Hepatocyte (in vitro differentiated cells): Measurements from ENCODE around the gene USP54. TPM values are rescaled to one million over a fixed set of nuclear protein-coding genes. Genes with fewer than 3 reads are reported as not detected.

Experiments
- DNase-seq: peaks from one replicate; pipeline ENCODE4 v3.0.0-alpha.2; 2016; ENCODE audit warnings: low spot score
- H2AFZ ChIP-seq: fragments of 200-600 bp; sonication (generic); 2 replicates; pipeline ENCODE4 v1.6.0; 2016; ENCODE audit warnings: antibody characterized with exemption, mild to moderate bottlenecking
- H3K27ac ChIP-seq: fragments of 200-600 bp; sonication (generic); 2 replicates; pipeline ENCODE4 v1.5.1; 2016; ENCODE audit warnings: mild to moderate bottlenecking
- H3K27me3 ChIP-seq: fragments of 200-600 bp; sonication (generic); 2 replicates; pipeline ENCODE4 v1.6.1; 2016
- H3K36me3 ChIP-seq: fragments of 200-600 bp; sonication (generic); replicated peaks from 2 replicates; pipeline ENCODE4 v1.5.1; 2016; ENCODE audit warnings: low read depth; ENCODE audit not compliant: insufficient read depth
- H3K4me1 ChIP-seq: fragments of 200-600 bp; sonication (generic); 2 replicates; pipeline ENCODE4 v1.5.1; 2016; ENCODE audit warnings: mild to moderate bottlenecking, moderate library complexity; ENCODE audit not compliant: insufficient read depth
- H3K4me2 ChIP-seq: fragments of 200-600 bp; sonication (generic); 2 replicates; pipeline ENCODE4 v1.6.0; 2016
- H3K4me3 ChIP-seq: fragments of 200-600 bp; sonication (generic); 2 replicates; pipeline ENCODE4 v1.5.1; 2016; ENCODE audit warnings: mild to moderate bottlenecking
- H3K79me2 ChIP-seq: fragments of 200-600 bp; sonication (generic); 2 replicates; pipeline ENCODE4 v1.6.0; 2017; ENCODE audit warnings: mild to moderate bottlenecking
- H3K9me2 ChIP-seq: fragments of 200-600 bp; sonication (generic); replicated peaks from 2 replicates; pipeline ENCODE4 v1.6.0; 2017; ENCODE audit warnings: mild to moderate bottlenecking; ENCODE audit not compliant: insufficient read depth
- H3K9me3 ChIP-seq: fragments of 200-600 bp; sonication (generic); 2 replicates; pipeline ENCODE4 v1.5.1; 2016; ENCODE audit warnings: low read depth, mild to moderate bottlenecking
- H4K20me1 ChIP-seq: fragments of 200-600 bp; sonication (generic); 2 replicates; pipeline ENCODE4 v1.6.0; 2016; ENCODE audit warnings: mild to moderate bottlenecking; ENCODE audit not compliant: insufficient read depth, poor library complexity, severe bottlenecking
- EZH2 ChIP-seq: fragments of 200-600 bp; sonication (generic); IDR thresholded peaks from 2 replicates; pipeline ENCODE4 v1.6.1; 2016; ENCODE audit warnings: antibody characterized with exemption, mild to moderate bottlenecking, borderline replicate concordance
- EZH2phosphoT487 ChIP-seq: fragments of 200-600 bp; sonication (generic); IDR thresholded peaks from one replicate; pipeline ENCODE4 v1.6.1; 2018; ENCODE audit warnings: antibody characterized with exemption, mild to moderate bottlenecking, low read depth, moderate library complexity; ENCODE audit not compliant: unreplicated experiment, severe bottlenecking
- WGBS: methylation state at CpG from one replicate; pipeline ENCODE4 v1.1.6; 2016; ENCODE audit warnings: low lambda C conversion rate; ENCODE audit errors: missing lambda C conversion rate; 5-methylcytosine and 5-hydroxymethylcytosine counted together
- polyA plus RNA-seq: library from polyadenylated mRNA; unstranded; fragments of >200 nt; fragmentation: Nextera tagmentation; extraction: Ambion mirVana; gene quantifications from 2 replicates; pipeline ENCODE4 v1.2.1, GENCODE V29; 2016
- total RNA-seq: library from RNA; depleted of rRNA; stranded (reverse); fragments of >200 nt; gene quantifications from 2 replicates; pipeline ENCODE4 v1.2.3, GENCODE V29; 2014
- TF ChIP-seq, protein P1 (sequence below): fragments of 200-600 bp; sonication (generic); IDR thresholded peaks from 2 replicates; pipeline ENCODE4 v1.5.1; 2016; ENCODE audit warnings: antibody characterized with exemption, mild to moderate bottlenecking; ENCODE audit not compliant: poor library complexity

The USP54 gene
- total and polyA plus RNA-seq, 2 experiments from 2014 or later = 13.2 to 61.6 TPM

DNA sequence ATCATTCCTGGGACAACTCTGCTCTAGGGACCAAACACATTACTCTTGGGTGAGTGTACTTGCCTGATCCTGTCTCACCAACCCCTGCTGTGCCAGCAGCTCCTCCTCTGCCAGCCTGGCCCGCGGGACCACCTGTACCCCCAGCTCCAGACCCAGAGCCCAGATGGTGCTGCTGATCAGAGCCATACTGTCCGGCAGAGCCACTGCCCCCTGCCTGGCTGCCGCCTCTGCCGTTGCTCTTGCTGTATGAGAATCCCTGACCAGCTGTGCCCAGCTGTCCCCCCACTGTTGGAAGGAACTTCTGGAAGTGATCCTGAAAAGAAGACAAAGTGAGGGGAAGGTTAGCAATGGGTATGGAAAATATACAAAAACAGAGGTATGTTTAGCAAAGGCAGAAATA is 43.3 kb upstream of the USP54 start:
- H3K9me3 ChIP-seq = no peaks in the 10 kb centered on the region
- DNase-seq = no peak
- no peaks in the 10 kb centered on the region for H3K27me3 ChIP-seq
- H3K79me2 ChIP-seq = no peaks in the 10 kb centered on the region
- no peaks in the 10 kb centered on the region for H4K20me1 ChIP-seq
- TF ChIP-seq EZH2phosphoT487 (no peak), EZH2 (no peak)
- TF ChIP-seq, protein P1, sequence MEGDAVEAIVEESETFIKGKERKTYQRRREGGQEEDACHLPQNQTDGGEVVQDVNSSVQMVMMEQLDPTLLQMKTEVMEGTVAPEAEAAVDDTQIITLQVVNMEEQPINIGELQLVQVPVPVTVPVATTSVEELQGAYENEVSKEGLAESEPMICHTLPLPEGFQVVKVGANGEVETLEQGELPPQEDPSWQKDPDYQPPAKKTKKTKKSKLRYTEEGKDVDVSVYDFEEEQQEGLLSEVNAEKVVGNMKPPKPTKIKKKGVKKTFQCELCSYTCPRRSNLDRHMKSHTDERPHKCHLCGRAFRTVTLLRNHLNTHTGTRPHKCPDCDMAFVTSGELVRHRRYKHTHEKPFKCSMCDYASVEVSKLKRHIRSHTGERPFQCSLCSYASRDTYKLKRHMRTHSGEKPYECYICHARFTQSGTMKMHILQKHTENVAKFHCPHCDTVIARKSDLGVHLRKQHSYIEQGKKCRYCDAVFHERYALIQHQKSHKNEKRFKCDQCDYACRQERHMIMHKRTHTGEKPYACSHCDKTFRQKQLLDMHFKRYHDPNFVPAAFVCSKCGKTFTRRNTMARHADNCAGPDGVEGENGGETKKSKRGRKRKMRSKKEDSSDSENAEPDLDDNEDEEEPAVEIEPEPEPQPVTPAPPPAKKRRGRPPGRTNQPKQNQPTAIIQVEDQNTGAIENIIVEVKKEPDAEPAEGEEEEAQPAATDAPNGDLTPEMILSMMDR = no peak
- no peak overlapping the region for H3K4me3 ChIP-seq
- no peak overlapping the region for H2AFZ ChIP-seq
- H3K9me2 ChIP-seq = no peaks in the 10 kb centered on the region
- WGBS = 83% methylated on average over 5 of the region's 5 CpGs
- no peaks in the 10 kb centered on the region for H3K4me1 ChIP-seq
- no peak overlapping the region for H3K4me2 ChIP-seq
- H3K27ac ChIP-seq = no peak overlapping the region
- no peaks in the 10 kb centered on the region for H3K36me3 ChIP-seq

DNA sequence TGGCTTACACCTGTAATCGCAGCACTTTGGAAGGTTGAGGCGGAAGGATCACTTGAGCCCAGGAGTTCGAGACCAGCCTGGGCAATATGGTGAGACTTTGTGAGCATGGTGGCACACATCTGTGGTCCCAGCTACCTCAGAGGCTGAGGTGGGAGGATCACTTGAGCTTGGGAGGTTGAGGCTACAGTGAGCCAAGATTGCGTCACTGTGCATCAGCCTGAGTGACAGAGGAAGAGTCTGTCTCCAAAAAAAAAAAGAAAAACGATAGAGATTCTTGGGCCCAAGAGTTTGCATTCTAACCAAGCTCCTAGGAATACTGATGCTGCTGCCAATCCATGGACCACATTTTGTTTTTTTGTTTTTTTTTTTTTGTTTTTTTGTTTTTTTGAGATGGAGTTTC is 38.0 kb upstream of the USP54 start:
- H3K27me3 ChIP-seq = no peaks in the 10 kb centered on the region
- no peak overlapping the region for H3K4me2 ChIP-seq
- H3K36me3 ChIP-seq = no peaks in the 10 kb centered on the region
- WGBS = 97% methylated on average over 5 of the region's 5 CpGs
- peaks cover 18% of the 10 kb centered on the region for H3K79me2 ChIP-seq
- peaks cover 3% of the 10 kb centered on the region for H3K4me1 ChIP-seq
- no peaks in the 10 kb centered on the region for H3K9me2 ChIP-seq
- TF ChIP-seq, protein P1 = no peak
- no peak for TF ChIP-seq EZH2phosphoT487
- TF ChIP-seq EZH2 = no peak
- no peak overlapping the region for H3K4me3 ChIP-seq
- H3K27ac ChIP-seq = no peak overlapping the region
- no peak overlapping the region for H2AFZ ChIP-seq
- no peaks in the 10 kb centered on the region for H3K9me3 ChIP-seq
- H4K20me1 ChIP-seq = no peaks in the 10 kb centered on the region
- DNase-seq = no peak

DNA sequence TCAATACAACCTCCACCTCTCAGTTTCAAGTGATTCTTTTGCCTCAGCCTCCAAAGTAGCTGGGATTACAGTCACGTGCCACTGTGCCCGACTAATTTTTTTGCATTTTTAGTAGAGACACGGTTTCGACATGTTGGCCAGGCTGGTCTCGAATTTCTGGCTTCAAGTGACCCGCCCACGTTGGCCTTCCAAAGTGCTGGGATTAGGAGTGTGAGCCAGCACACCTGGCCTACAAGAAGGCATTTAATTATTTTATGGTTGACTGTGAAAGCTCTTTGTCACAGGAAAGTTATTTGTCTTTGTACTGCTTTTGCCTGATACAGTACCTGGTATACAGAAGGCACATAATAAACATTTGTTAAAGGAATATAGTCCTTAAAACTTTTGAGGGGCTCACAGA is 37.3 kb upstream of the USP54 start:
- no peaks in the 10 kb centered on the region for H4K20me1 ChIP-seq
- H3K36me3 ChIP-seq = no peaks in the 10 kb centered on the region
- no peak overlapping the region for H3K27ac ChIP-seq
- H3K4me3 ChIP-seq = no peak overlapping the region
- H3K9me2 ChIP-seq = no peaks in the 10 kb centered on the region
- DNase-seq = no peak
- H3K9me3 ChIP-seq = no peaks in the 10 kb centered on the region
- TF ChIP-seq EZH2phosphoT487 (no peak), EZH2 (no peak)
- TF ChIP-seq, protein P1 = no peak
- H3K27me3 ChIP-seq = no peaks in the 10 kb centered on the region
- no peak overlapping the region for H3K4me2 ChIP-seq
- 72% methylated on average over 7 of the region's 7 CpGs for WGBS
- H3K4me1 ChIP-seq = peaks cover 3% of the 10 kb centered on the region
- H3K79me2 ChIP-seq = peaks cover 23% of the 10 kb centered on the region
- no peak overlapping the region for H2AFZ ChIP-seq

DNA sequence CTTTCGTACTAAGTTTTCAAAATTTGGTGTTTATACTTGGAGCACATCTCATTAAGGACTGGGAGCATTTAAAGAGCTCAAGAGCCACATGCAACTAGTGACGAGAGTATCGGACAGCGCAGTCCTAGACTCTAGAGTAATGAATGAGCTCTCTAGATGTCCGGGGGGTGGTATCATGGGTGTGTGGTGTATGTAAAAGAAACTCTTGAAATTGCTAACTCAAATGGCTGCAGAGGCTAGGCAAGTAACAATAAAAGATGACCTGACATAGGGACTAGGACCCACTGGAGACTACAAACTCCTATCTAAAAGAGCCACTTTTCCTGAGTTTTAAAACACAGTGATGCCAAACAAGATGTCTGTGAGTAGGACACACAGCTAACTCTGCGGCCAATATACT is 36.2 kb upstream of the USP54 start:
- Histone ChIP-seq H3K9me3 (no peaks in the 10 kb centered on the region), H3K4me2 (no peak overlapping the region), H2AFZ (no peak overlapping the region), H3K36me3 (no peaks in the 10 kb centered on the region), H3K4me3 (no peak overlapping the region), H3K79me2 (peaks cover 34% of the 10 kb centered on the region), H3K27me3 (no peaks in the 10 kb centered on the region), H3K4me1 (peaks cover 3% of the 10 kb centered on the region), H3K27ac (no peak overlapping the region), H4K20me1 (no peaks in the 10 kb centered on the region), H3K9me2 (no peaks in the 10 kb centered on the region)
- TF ChIP-seq EZH2 (no peak), EZH2phosphoT487 (no peak)
- TF ChIP-seq, protein P1 = no peak
- 95% methylated on average over 6 of the region's 6 CpGs for WGBS
- no peak for DNase-seq
